Caco-2 (cell line): ENCODE data around the gene CPB2. TPM values are rescaled to one million over a fixed set of nuclear protein-coding genes. Genes with fewer than 3 reads are reported as not detected.

Experiments
- BruUV-seq: library from RNA; stranded (reverse); fragments of 400-500 nt; replicated peaks from 2 replicates; lab custom pipeline; 2021; lab: Mats Ljungman, UMichigan
- CTCF ChIA-PET: fragments of 300-600 bp; sonication (Branson Sonifier 250); formaldehyde crosslinking; loops from one replicate; lab custom pipeline; 2022; ENCODE audit warnings: antibody characterized with exemption; lab: Charles Lee
- POLR2A ChIA-PET: fragments of 300-600 bp; sonication (Branson Sonifier 250); formaldehyde crosslinking; loops from one replicate; lab custom pipeline; 2022; ENCODE audit warnings: antibody characterized with exemption; lab: Charles Lee
- DNase-seq, 2 experiments: peaks; one replicate each; pipeline versions ENCODE4 v3.0.0 to v3.0.0-alpha.2; 2020 to 2022
- H3K27me3 ChIP-seq: replicated peaks from 2 replicates; pipeline ENCODE4 v1.6.0; 2011; ENCODE audit warnings: low read length; ENCODE audit not compliant: control insufficient read depth, insufficient read depth
- H3K36me3 ChIP-seq: 2 replicates; pipeline ENCODE4 v1.5.1; 2011; ENCODE audit warnings: low read length; ENCODE audit not compliant: control insufficient read depth, insufficient read depth
- H3K4me1 ChIP-seq: fragments of 250-450 bp; sonication (Bioruptor Pico); 2 replicates; pipeline ENCODE4 v1.5.1; 2020; ENCODE audit warnings: mild to moderate bottlenecking
- H3K4me3 ChIP-seq: 2 replicates; pipeline ENCODE4 v1.5.1; 2011; ENCODE audit warnings: low read depth, mild to moderate bottlenecking, control low read depth, low read length
- H3K9me3 ChIP-seq: fragments of 250-450 bp; sonication (Bioruptor Pico); 2 replicates; pipeline ENCODE4 v1.5.1; 2020; ENCODE audit warnings: mild to moderate bottlenecking, moderate library complexity
- H3K27ac Mint-ChIP-seq: one replicate; pipeline ENCODE4 v1.8.0; 2022; ENCODE audit warnings: mixed read lengths; ENCODE audit not compliant: unreplicated experiment
- H3K27me3 Mint-ChIP-seq: one replicate; pipeline ENCODE4 v1.8.0; 2022; ENCODE audit warnings: mixed read lengths; ENCODE audit not compliant: insufficient read depth, unreplicated experiment
- H3K36me3 Mint-ChIP-seq: one replicate; pipeline ENCODE4 v1.8.0; 2022; ENCODE audit warnings: mild to moderate bottlenecking, mixed read lengths; ENCODE audit not compliant: insufficient read depth, unreplicated experiment
- H3K4me1 Mint-ChIP-seq: one replicate; pipeline ENCODE4 v1.8.0; 2022; ENCODE audit warnings: low read depth, mixed read lengths; ENCODE audit not compliant: unreplicated experiment
- H3K4me3 Mint-ChIP-seq: one replicate; pipeline ENCODE4 v1.8.0; 2022; ENCODE audit warnings: mild to moderate bottlenecking, moderate library complexity, mixed read lengths; ENCODE audit not compliant: unreplicated experiment
- H3K9me3 Mint-ChIP-seq: one replicate; pipeline ENCODE4 v1.8.0; 2022; ENCODE audit warnings: mixed read lengths; ENCODE audit not compliant: unreplicated experiment
- CTCF ChIP-seq, 2 experiments: fragments of 200-600 bp in 1 of 2; IDR thresholded peaks; 1 replicate in 1 of 2; 2 replicates in 1 of 2; pipeline versions ENCODE4 v1.5.1 to v1.8.0; 2011 to 2022; ENCODE audit warnings: antibody characterized with exemption in 1 of 2, control low read depth in 1 of 2, inconsistent platforms in 1 of 2, low read depth in 1 of 2, low read length in 1 of 2, mild to moderate bottlenecking in 1 of 2, moderate library complexity in 1 of 2; ENCODE audit not compliant: insufficient read depth in 1 of 2, severe bottlenecking in 1 of 2, unreplicated experiment in 1 of 2
- intact Hi-C: fragments of 100-400 bp; cut with micrococcal nuclease; formaldehyde crosslinking; loops from one replicate; pipeline ENCODE4 v1.10.0; 2022; ENCODE audit not compliant: unreplicated experiment
- total RNA-seq: library from RNA; stranded (reverse); gene quantifications from 2 replicates; pipeline ENCODE4 v1.2.3, GENCODE V29; 2022

Gene CPB2
- total RNA-seq, 1 experiment from 2014 or later = 0.18 TPM

- ChIA-PET POLR2A (no interaction called here), CTCF (no interaction called here)
- peaks cover 3% of the 10 kb centered on the region for H3K27me3 Mint-ChIP-seq
- intact Hi-C loops = no loop called here
- H3K27ac Mint-ChIP-seq = no peak overlapping the region
- H3K9me3 Mint-ChIP-seq = no peaks in the 10 kb centered on the region
- H3K36me3 Mint-ChIP-seq = no peaks in the 10 kb centered on the region
- Histone ChIP-seq H3K4me1 (peaks cover 8% of the 10 kb centered on the region; the same call in 1 of the 2 replicates), H3K4me3 (no peak overlapping the region), H3K36me3 (no peaks in the 10 kb centered on the region; the same call in 1 of the 2 replicates), H3K9me3 (no peaks in the 10 kb centered on the region), H3K27me3 (no peaks in the 10 kb centered on the region)
- H3K4me3 Mint-ChIP-seq = no peak overlapping the region
- no peak for DNase-seq
- BruUV-seq = no TSS peak
- peaks cover 4% of the 10 kb centered on the region for H3K4me1 Mint-ChIP-seq
- TF ChIP-seq CTCF (IDR thresholded peaks at IDR 0.05; ENCODE audit: insufficient read depth in 1 of 2, low read depth in 1 of 2, low read length in 1 of 2, severe bottlenecking in 1 of 2, unreplicated experiment in 1 of 2) = no peak
Observed at GRCh38 chr13:46101484-46102254, 3.2 kb downstream of the CPB2 start.

- ChIA-PET POLR2A (no interaction called here), CTCF (no interaction called here)
- BruUV-seq = no TSS peak
- no peak for TF ChIP-seq CTCF (IDR thresholded peaks at IDR 0.05; ENCODE audit: insufficient read depth in 1 of 2, low read depth in 1 of 2, low read length in 1 of 2, severe bottlenecking in 1 of 2, unreplicated experiment in 1 of 2)
- H3K4me3 Mint-ChIP-seq = no peak overlapping the region
- no peaks in the 10 kb centered on the region for H3K27me3 ChIP-seq
- H3K9me3 Mint-ChIP-seq = no peaks in the 10 kb centered on the region
- no peak overlapping the region for H3K27ac Mint-ChIP-seq
- no peaks in the 10 kb centered on the region for H3K36me3 Mint-ChIP-seq
- H3K4me1 ChIP-seq = peaks cover 8% of the 10 kb centered on the region; the same call in 1 of the 2 replicates
- no peak for DNase-seq
- peaks cover 6% of the 10 kb centered on the region for H3K4me1 Mint-ChIP-seq
- no peak overlapping the region for H3K4me3 ChIP-seq
- peaks cover 3% of the 10 kb centered on the region for H3K27me3 Mint-ChIP-seq
- intact Hi-C loops = no loop called here
- H3K36me3 ChIP-seq = no peaks in the 10 kb centered on the region; the same call in 1 of the 2 replicates
- no peaks in the 10 kb centered on the region for H3K9me3 ChIP-seq
Observed at GRCh38 chr13:46101002-46101401, 3.8 kb downstream of the CPB2 start.

GRCh38 chr13:46100191-46100815 lies 4.5 kb downstream of the CPB2 start:
- H3K9me3 Mint-ChIP-seq = no peaks in the 10 kb centered on the region
- DNase-seq = no peak
- Histone ChIP-seq H3K9me3 (no peaks in the 10 kb centered on the region), H3K4me3 (no peak overlapping the region), H3K36me3 (no peaks in the 10 kb centered on the region; the same call in 1 of the 2 replicates), H3K27me3 (no peaks in the 10 kb centered on the region), H3K4me1 (peaks cover 6% of the 10 kb centered on the region; the same call in 1 of the 2 replicates)
- H3K4me3 Mint-ChIP-seq = no peak overlapping the region
- intact Hi-C loops = no loop called here
- H3K4me1 Mint-ChIP-seq = peaks cover 6% of the 10 kb centered on the region
- no peak overlapping the region for H3K27ac Mint-ChIP-seq
- no peaks in the 10 kb centered on the region for H3K36me3 Mint-ChIP-seq
- H3K27me3 Mint-ChIP-seq = peaks cover 3% of the 10 kb centered on the region
- no peak for TF ChIP-seq CTCF (IDR thresholded peaks at IDR 0.05; ENCODE audit: insufficient read depth in 1 of 2, low read depth in 1 of 2, low read length in 1 of 2, severe bottlenecking in 1 of 2, unreplicated experiment in 1 of 2)
- POLR2A ChIA-PET = no interaction called here
- CTCF ChIA-PET = no interaction called here
- no TSS peak for BruUV-seq
